Loucy (cell line): ENCODE results near the gene PLXNA4.
A peak's percentile ranks its signal among the peaks of the same experiment; 100 is the strongest.

Source experiments
- EZH2phosphoT487 ChIP-seq: fragments of 200-600 bp; IDR thresholded peaks from 2 replicates; pipeline ENCODE4 v1.6.1; 2018; ENCODE audit warnings: antibody characterized with exemption, mild to moderate bottlenecking, moderate library complexity, borderline replicate concordance
- TF ChIP-seq, protein P1 (sequence below): fragments of 200-600 bp; sonication (generic); conservative IDR thresholded peaks from 2 replicates; pipeline ENCODE4 v1.5.1; 2014; ENCODE audit warnings: mild to moderate bottlenecking, antibody characterized with exemption, low read length

DNA sequence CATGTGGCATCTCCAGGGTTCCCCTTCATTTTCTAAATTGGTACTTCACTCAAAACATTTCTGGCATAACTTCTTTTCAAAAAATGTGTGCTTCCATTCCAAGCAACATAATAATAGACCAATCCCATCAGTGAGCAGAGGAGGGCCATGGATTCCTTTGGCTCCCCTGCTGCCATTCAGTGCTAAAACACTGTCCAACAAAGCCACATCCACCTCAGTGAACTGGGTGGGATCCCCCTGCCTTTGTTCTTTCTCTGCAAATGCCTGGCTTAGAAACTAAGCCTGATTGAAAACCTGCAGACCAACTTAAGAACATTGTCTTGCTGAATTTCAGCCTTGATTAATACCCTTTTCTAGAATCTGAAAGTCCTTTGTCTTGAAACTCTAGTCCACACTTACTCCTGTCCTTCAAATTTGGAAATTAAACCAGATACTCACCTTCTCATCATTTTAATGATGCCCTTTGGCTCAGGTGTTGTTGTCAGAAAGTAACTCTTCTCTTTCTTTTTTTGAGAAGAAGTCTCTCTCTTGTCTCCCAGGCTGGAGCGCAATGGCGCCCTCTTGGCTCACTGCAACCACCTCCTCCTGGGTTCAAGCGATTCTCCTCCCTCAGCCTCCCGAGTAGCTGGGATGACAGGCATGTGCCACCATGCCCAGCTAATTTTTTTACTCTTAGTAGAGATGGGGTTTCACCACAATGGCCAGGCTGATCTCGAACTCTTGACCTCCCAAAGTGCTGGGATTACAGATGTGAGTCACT, 132.3 kb downstream of the PLXNA4 start:
- TF ChIP-seq, protein P1, sequence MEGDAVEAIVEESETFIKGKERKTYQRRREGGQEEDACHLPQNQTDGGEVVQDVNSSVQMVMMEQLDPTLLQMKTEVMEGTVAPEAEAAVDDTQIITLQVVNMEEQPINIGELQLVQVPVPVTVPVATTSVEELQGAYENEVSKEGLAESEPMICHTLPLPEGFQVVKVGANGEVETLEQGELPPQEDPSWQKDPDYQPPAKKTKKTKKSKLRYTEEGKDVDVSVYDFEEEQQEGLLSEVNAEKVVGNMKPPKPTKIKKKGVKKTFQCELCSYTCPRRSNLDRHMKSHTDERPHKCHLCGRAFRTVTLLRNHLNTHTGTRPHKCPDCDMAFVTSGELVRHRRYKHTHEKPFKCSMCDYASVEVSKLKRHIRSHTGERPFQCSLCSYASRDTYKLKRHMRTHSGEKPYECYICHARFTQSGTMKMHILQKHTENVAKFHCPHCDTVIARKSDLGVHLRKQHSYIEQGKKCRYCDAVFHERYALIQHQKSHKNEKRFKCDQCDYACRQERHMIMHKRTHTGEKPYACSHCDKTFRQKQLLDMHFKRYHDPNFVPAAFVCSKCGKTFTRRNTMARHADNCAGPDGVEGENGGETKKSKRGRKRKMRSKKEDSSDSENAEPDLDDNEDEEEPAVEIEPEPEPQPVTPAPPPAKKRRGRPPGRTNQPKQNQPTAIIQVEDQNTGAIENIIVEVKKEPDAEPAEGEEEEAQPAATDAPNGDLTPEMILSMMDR = peak; percentile 56
- no peak for TF ChIP-seq EZH2phosphoT487
